IMR-90 (cell line): ENCODE data around the gene JAKMIP1. TPM values are rescaled to one million over a fixed set of nuclear protein-coding genes. Genes with fewer than 3 reads are reported as not detected.

Experiments used
- ATAC-seq: fragments of 200-7000 bp; cut with Tn5 transposase; 2 replicates; pipeline ENCODE4 v1.9.1; 2020; ENCODE audit warnings: low read depth, mild to moderate bottlenecking, moderate library complexity
- BruUV-seq: library from RNA; stranded (reverse); fragments of 400-500 nt; replicated peaks from 2 replicates; lab custom pipeline; 2021; lab: Mats Ljungman, UMichigan
- CTCF ChIA-PET: fragments of 300-600 bp; formaldehyde crosslinking; extraction: SDS; loops from one replicate; lab custom pipeline; 2021; ENCODE audit warnings: antibody characterized with exemption; lab: Yijun Ruan, JAX
- POLR2A ChIA-PET: fragments of 300-600 bp; sonication (Branson Sonifier 250); formaldehyde crosslinking; loops from one replicate; lab custom pipeline; 2022; ENCODE audit warnings: antibody characterized with exemption; ENCODE audit not compliant: unreplicated experiment; lab: Charles Lee
- DNase-seq: peaks from one replicate; pipeline ENCODE4 v3.0.0; 2013
- H2AFZ ChIP-seq: replicated peaks from 2 replicates; pipeline ENCODE3; 2013; ENCODE audit warnings: low read length, mild to moderate bottlenecking; ENCODE audit not compliant: poor library complexity
- H2AK5ac ChIP-seq: 2 replicates; pipeline ENCODE4 v1.6.1; 2013; ENCODE audit warnings: low read depth, low read length, inconsistent platforms
- H2AK9ac ChIP-seq: replicated peaks from 2 replicates; pipeline ENCODE3; 2013; ENCODE audit warnings: mild to moderate bottlenecking, low read depth, low read length, moderate library complexity; ENCODE audit not compliant: poor library complexity
- H2BK120ac ChIP-seq: 2 replicates; pipeline ENCODE4 v1.6.1; 2013; ENCODE audit warnings: low read depth, low read length, inconsistent platforms
- H2BK15ac ChIP-seq: 3 replicates; pipeline ENCODE4 v1.6.1; 2013; ENCODE audit warnings: low read depth, low read length, inconsistent platforms
- H2BK20ac ChIP-seq: 2 replicates; pipeline ENCODE4 v1.6.1; 2013; ENCODE audit warnings: low read depth, mild to moderate bottlenecking, inconsistent platforms, low read length, moderate library complexity
- H2BK5ac ChIP-seq: 2 replicates; pipeline ENCODE4 v1.6.1; 2013; ENCODE audit warnings: mild to moderate bottlenecking, low read depth, low read length, inconsistent platforms; ENCODE audit not compliant: poor library complexity, severe bottlenecking
- H3K14ac ChIP-seq: replicated peaks from 2 replicates; pipeline ENCODE4 v1.6.1; 2013; ENCODE audit warnings: low read depth, low read length, inconsistent platforms
- H3K18ac ChIP-seq: 2 replicates; pipeline ENCODE4 v1.6.1; 2013; ENCODE audit warnings: low read depth, low read length, control low read depth
- H3K23ac ChIP-seq: 2 replicates; pipeline ENCODE4 v1.6.1; 2013; ENCODE audit warnings: low read depth, low read length, inconsistent platforms
- H3K27ac ChIP-seq: 2 replicates; pipeline ENCODE4 v1.5.1; 2013; ENCODE audit warnings: mild to moderate bottlenecking, control low read depth, low read length; ENCODE audit not compliant: insufficient read depth
- H3K27me3 ChIP-seq: 2 replicates; pipeline ENCODE4 v1.6.1; 2013; ENCODE audit warnings: low read length; ENCODE audit not compliant: control insufficient read depth, insufficient read depth
- H3K36me3 ChIP-seq: 2 replicates; pipeline ENCODE4 v1.6.1; 2013; ENCODE audit warnings: low read length, mixed read lengths; ENCODE audit not compliant: control insufficient read depth, insufficient read depth
- H3K4ac ChIP-seq: 2 replicates; pipeline ENCODE4 v1.6.1; 2013; ENCODE audit warnings: low read depth, low read length, inconsistent platforms
- H3K4me1 ChIP-seq: 2 replicates; pipeline ENCODE4 v1.6.1; 2013; ENCODE audit warnings: low read length, mixed read lengths; ENCODE audit not compliant: control insufficient read depth, insufficient read depth
- H3K4me2 ChIP-seq: 2 replicates; pipeline ENCODE4 v1.6.1; 2013; ENCODE audit warnings: low read depth, mild to moderate bottlenecking, control low read depth, low read length, moderate library complexity
- H3K4me3 ChIP-seq: 2 replicates; pipeline ENCODE4 v1.5.1; 2013; ENCODE audit warnings: low read depth, mild to moderate bottlenecking, control low read depth, low read length, moderate library complexity; ENCODE audit not compliant: insufficient read depth
- H3K56ac ChIP-seq: 2 replicates; pipeline ENCODE4 v1.6.1; 2013; ENCODE audit warnings: low read length, inconsistent platforms; ENCODE audit not compliant: insufficient read depth; ENCODE audit errors: extremely low read depth
- H3K79me1 ChIP-seq, 2 experiments: 2 replicates each; pipeline ENCODE4 v1.6.1; 2013; ENCODE audit warnings: low read length in 2 of 2, inconsistent platforms in 1 of 2, low read depth in 1 of 2
- H3K9ac ChIP-seq: 2 replicates; pipeline ENCODE4 v1.6.1; 2013; ENCODE audit warnings: low read depth, low read length, control low read depth
- H3K9me1 ChIP-seq: 2 replicates; pipeline ENCODE4 v1.6.1; 2013; ENCODE audit warnings: low read length, inconsistent platforms; ENCODE audit not compliant: insufficient read depth
- H3K9me3 ChIP-seq: 2 replicates; pipeline ENCODE4 v1.6.1; 2013; ENCODE audit warnings: low read length; ENCODE audit not compliant: control insufficient read depth, insufficient read depth
- H4K20me1 ChIP-seq: 2 replicates; pipeline ENCODE4 v1.6.1; 2013; ENCODE audit warnings: low read length, inconsistent platforms; ENCODE audit not compliant: insufficient read depth
- H4K5ac ChIP-seq: 2 replicates; pipeline ENCODE4 v1.6.1; 2013; ENCODE audit warnings: mild to moderate bottlenecking, low read depth, low read length, control low read depth
- H4K8ac ChIP-seq, 2 experiments: 2 replicates each; pipeline ENCODE4 v1.6.1; 2013; ENCODE audit warnings: low read depth in 2 of 2, low read length in 2 of 2, control low read depth in 1 of 2, inconsistent platforms in 1 of 2
- H4K91ac ChIP-seq: 2 replicates; pipeline ENCODE4 v1.6.1; 2013; ENCODE audit warnings: low read depth, low read length, inconsistent platforms; ENCODE audit not compliant: insufficient read depth
- BHLHE40 ChIP-seq: fragments of 150-350 bp; IDR thresholded peaks from 2 replicates; pipeline ENCODE4 v1.6.1; 2016; ENCODE audit warnings: mild to moderate bottlenecking, low read depth, low read length
- CEBPB ChIP-seq: IDR thresholded peaks from 2 replicates; pipeline ENCODE4 v1.6.1; 2012; ENCODE audit warnings: low read depth, low read length, improper control_type of control experiment
- CHD1 ChIP-seq: IDR thresholded peaks from 2 replicates; pipeline ENCODE4 v1.6.1; 2012; ENCODE audit warnings: low read depth, low read length, improper control_type of control experiment
- FOS ChIP-seq: fragments of 150-350 bp; IDR thresholded peaks from 2 replicates; pipeline ENCODE4 v1.6.1; 2016; ENCODE audit warnings: low read depth, low read length
- MAFK ChIP-seq: IDR thresholded peaks from 2 replicates; pipeline ENCODE4 v1.6.1; 2012; ENCODE audit warnings: low read depth, low read length, improper control_type of control experiment
- MAZ ChIP-seq: IDR thresholded peaks from 2 replicates; pipeline ENCODE4 v1.6.1; 2012; ENCODE audit warnings: low read depth, mild to moderate bottlenecking, low read length, improper control_type of control experiment, moderate library complexity, borderline replicate concordance
- MXI1 ChIP-seq: IDR thresholded peaks from 2 replicates; pipeline ENCODE4 v1.6.1; 2012; ENCODE audit warnings: low read depth, mild to moderate bottlenecking, low read length, moderate library complexity, borderline replicate concordance
- NFE2L2 ChIP-seq: fragments of 150-350 bp; IDR thresholded peaks from 2 replicates; pipeline ENCODE4 v1.6.1; 2016; ENCODE audit warnings: low read depth, mild to moderate bottlenecking, low read length
- POLR2A ChIP-seq: IDR thresholded peaks from 2 replicates; pipeline ENCODE4 v1.6.1; 2012; ENCODE audit warnings: mild to moderate bottlenecking, low read depth, low read length
- RAD21 ChIP-seq: IDR thresholded peaks from 2 replicates; pipeline ENCODE4 v1.6.1; 2012; ENCODE audit warnings: low read length, improper control_type of control experiment
- RCOR1 ChIP-seq: IDR thresholded peaks from 2 replicates; pipeline ENCODE4 v1.6.1; 2012; ENCODE audit warnings: mild to moderate bottlenecking, low read length, improper control_type of control experiment; ENCODE audit not compliant: insufficient replicate concordance
- RFX5 ChIP-seq: IDR thresholded peaks from 2 replicates; pipeline ENCODE4 v1.8.0; 2012; ENCODE audit warnings: low read depth, mild to moderate bottlenecking, low read length, moderate library complexity
- SMC3 ChIP-seq: fragments of 150-350 bp; IDR thresholded peaks from 2 replicates; pipeline ENCODE4 v1.6.1; 2016; ENCODE audit warnings: low read depth, mild to moderate bottlenecking, antibody characterized with exemption, low read length, moderate library complexity
- WGBS, 2 experiments: methylation state at CpG; one replicate each; pipeline versions ENCODE4 v1.1.5 to v1.1.7; 2013; ENCODE audit warnings: missing lambda C conversion rate in 2 of 2; ENCODE audit not compliant: insufficient read length in 1 of 2; ENCODE audit errors: extremely low coverage in 2 of 2; 5-methylcytosine and 5-hydroxymethylcytosine counted together
- dilution Hi-C: fragments of 300-500 bp; cut with HindIII; formaldehyde crosslinking; loops from one replicate; pipeline ENCODE4 v1.14.3; 2018; ENCODE audit warnings: low sequenced_read_pairs; ENCODE audit not compliant: unreplicated experiment
- in situ Hi-C: fragments of 300-500 bp; cut with MboI; formaldehyde crosslinking; loops from 3 replicates; pipeline ENCODE4 v1.14.3; 2019; ENCODE audit warnings: low sequenced_read_pairs, inconsistent platforms, mixed read lengths
- intact Hi-C: fragments of 100-400 bp; cut with micrococcal nuclease; formaldehyde crosslinking; loops from 2 replicates; pipeline ENCODE4 v1.10.0; 2022
- polyA plus RNA-seq, 3 experiments: library from polyadenylated mRNA; depleted of rRNA; stranded (reverse); fragments of >200 nt; gene quantifications; 2 replicates each; pipeline ENCODE4 v1.2.3, GENCODE V29; 2012; ENCODE audit warnings: low replicate concordance in 1 of 3
- total RNA-seq: library from RNA; depleted of rRNA; stranded (reverse); fragments of >200 nt; gene quantifications from 2 replicates; pipeline ENCODE4 v1.2.3, GENCODE V29; 2012
- TF ChIP-seq, protein P1 (sequence below): conservative IDR thresholded peaks from 2 replicates; pipeline ENCODE4 v1.5.1; 2012; ENCODE audit warnings: mild to moderate bottlenecking, low read depth, low read length, improper control_type of control experiment
- TF ChIP-seq, protein P2 (sequence below): fragments of 150-350 bp; IDR thresholded peaks from 2 replicates; pipeline ENCODE4 v1.6.1; 2016; ENCODE audit warnings: low read depth, mild to moderate bottlenecking, low read length, moderate library complexity, borderline replicate concordance
- TF ChIP-seq, protein P3 (sequence below): fragments of 150-350 bp; IDR thresholded peaks from 2 replicates; pipeline ENCODE4 v1.6.1; 2017; ENCODE audit warnings: mild to moderate bottlenecking, antibody characterized with exemption, low read length, low read depth

JAKMIP1 gene
- total and polyA plus RNA-seq, 2 of the 4 experiments (the other 2 are of a cell fraction) = not detected

DNA sequence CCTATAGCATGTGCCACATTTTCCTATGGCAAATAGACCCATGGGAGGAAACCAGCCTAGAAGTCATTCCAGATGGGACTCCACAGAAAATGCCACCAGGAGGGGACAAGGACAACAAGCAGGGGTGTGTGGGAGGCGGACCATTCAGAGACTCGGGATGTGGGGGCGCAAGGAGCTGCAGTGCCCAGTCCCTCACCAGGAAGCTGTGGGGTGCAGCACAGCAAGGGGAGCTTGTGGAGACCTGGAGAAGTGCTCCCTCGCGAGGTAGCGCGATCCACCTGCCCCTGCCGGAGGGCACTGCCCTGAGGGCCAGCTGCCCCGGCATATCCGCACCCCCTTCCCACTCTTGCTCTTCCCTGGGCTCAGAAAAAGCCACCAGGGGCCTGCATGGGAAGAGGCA, 136.7 kb downstream of the JAKMIP1 start:
- POLR2A ChIA-PET = no interaction called here
- intact Hi-C loops = no loop called here

More for the DNA sequence above, 136.7 kb downstream of the JAKMIP1 start:
- DNase-seq = no peak
- TF ChIP-seq CEBPB = no peak
- TF ChIP-seq SMC3 = no peak
- no peak for TF ChIP-seq RCOR1
- TF ChIP-seq, protein P1, sequence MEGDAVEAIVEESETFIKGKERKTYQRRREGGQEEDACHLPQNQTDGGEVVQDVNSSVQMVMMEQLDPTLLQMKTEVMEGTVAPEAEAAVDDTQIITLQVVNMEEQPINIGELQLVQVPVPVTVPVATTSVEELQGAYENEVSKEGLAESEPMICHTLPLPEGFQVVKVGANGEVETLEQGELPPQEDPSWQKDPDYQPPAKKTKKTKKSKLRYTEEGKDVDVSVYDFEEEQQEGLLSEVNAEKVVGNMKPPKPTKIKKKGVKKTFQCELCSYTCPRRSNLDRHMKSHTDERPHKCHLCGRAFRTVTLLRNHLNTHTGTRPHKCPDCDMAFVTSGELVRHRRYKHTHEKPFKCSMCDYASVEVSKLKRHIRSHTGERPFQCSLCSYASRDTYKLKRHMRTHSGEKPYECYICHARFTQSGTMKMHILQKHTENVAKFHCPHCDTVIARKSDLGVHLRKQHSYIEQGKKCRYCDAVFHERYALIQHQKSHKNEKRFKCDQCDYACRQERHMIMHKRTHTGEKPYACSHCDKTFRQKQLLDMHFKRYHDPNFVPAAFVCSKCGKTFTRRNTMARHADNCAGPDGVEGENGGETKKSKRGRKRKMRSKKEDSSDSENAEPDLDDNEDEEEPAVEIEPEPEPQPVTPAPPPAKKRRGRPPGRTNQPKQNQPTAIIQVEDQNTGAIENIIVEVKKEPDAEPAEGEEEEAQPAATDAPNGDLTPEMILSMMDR = no peak
- no peak for TF ChIP-seq MAFK
- no peak for TF ChIP-seq BHLHE40
- no peak for TF ChIP-seq CHD1
- TF ChIP-seq RAD21 = no peak
- no peak for TF ChIP-seq FOS
- TF ChIP-seq POLR2A = no peak
- no peak for TF ChIP-seq MXI1
- no peak for TF ChIP-seq RFX5
- TF ChIP-seq, protein P2, sequence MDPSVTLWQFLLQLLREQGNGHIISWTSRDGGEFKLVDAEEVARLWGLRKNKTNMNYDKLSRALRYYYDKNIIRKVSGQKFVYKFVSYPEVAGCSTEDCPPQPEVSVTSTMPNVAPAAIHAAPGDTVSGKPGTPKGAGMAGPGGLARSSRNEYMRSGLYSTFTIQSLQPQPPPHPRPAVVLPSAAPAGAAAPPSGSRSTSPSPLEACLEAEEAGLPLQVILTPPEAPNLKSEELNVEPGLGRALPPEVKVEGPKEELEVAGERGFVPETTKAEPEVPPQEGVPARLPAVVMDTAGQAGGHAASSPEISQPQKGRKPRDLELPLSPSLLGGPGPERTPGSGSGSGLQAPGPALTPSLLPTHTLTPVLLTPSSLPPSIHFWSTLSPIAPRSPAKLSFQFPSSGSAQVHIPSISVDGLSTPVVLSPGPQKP = no peak
- no peak for TF ChIP-seq NFE2L2
- TF ChIP-seq, protein P3, sequence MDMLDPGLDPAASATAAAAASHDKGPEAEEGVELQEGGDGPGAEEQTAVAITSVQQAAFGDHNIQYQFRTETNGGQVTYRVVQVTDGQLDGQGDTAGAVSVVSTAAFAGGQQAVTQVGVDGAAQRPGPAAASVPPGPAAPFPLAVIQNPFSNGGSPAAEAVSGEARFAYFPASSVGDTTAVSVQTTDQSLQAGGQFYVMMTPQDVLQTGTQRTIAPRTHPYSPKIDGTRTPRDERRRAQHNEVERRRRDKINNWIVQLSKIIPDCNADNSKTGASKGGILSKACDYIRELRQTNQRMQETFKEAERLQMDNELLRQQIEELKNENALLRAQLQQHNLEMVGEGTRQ = no peak
- no peak for TF ChIP-seq MAZ
- in situ Hi-C loops (no loop called here), dilution Hi-C loops (no loop called here)
- Histone ChIP-seq H4K91ac (no peak overlapping the region), H3K36me3 (no peaks in the 10 kb centered on the region), H4K8ac (no peak overlapping the region), H3K4me2 (no peak overlapping the region), H3K9me1 (no peaks in the 10 kb centered on the region), H2AK9ac (no peak overlapping the region), H3K4me1 (no peaks in the 10 kb centered on the region), H3K9me3 (peaks cover 39% of the 10 kb centered on the region), H4K5ac (no peak overlapping the region), H2BK20ac (no peak overlapping the region), H3K9ac (no peak overlapping the region), H2BK15ac (no peak overlapping the region), H3K27ac (no peak overlapping the region), H3K23ac (no peak overlapping the region), H3K18ac (no peak overlapping the region), H2BK120ac (no peak overlapping the region), H3K27me3 (no peaks in the 10 kb centered on the region), H4K20me1 (no peaks in the 10 kb centered on the region), H3K56ac (no peak overlapping the region), H3K4ac (no peak overlapping the region), H2AFZ (no peak overlapping the region), H3K4me3 (no peak overlapping the region), H2BK5ac (no peak overlapping the region), H3K14ac (no peak overlapping the region), H2AK5ac (no peak overlapping the region), H3K79me1 (no peaks in the 10 kb centered on the region)
- WGBS, 2 experiments = 50% methylated on average over 3 of the region's 10 CpGs; no CpG with 5 or more reads in 1 of the 2 experiments
- no peak for ATAC-seq
- BruUV-seq = no TSS peak
- CTCF ChIA-PET = no interaction called here
